ENCODE data around the gene ZNF14. TPM values are rescaled to one million over a fixed set of nuclear protein-coding genes. Genes with fewer than 3 reads are reported as not detected.

ZNF14 gene
- total RNA-seq: 2.1 and 3.6 TPM in 2 replicates

GRCh38 chr19:19732579-19733501, at the start of gene ZNF14:
ZNF14 (minus strand) TSS chr19:19733112; CDS start chr19:19732958, 154 bp downstream.

GRCh38 chr19:19668230-19669012, 64.5 kb downstream of the ZNF14 start, which contains the start of gene ZNF101:
ZNF101 (plus strand) TSS chr19:19668839; CDS start chr19:19668964, 125 bp downstream.

GRCh38 chr19:19663256-19664120, 69.4 kb downstream of the ZNF14 start, which contains the start of gene ATP13A1:
ATP13A1 (minus strand) TSS chr19:19663676; CDS start chr19:19663666, 10 bp downstream.

Other genes with a start within 250 kb of the ZNF14 start
- 0.69 and 1.9 TPM in 2 replicates for gene TSSK6, start 217.6 kb downstream of the ZNF14 start, total RNA-seq
- 50.6 and 103 TPM in 2 replicates for gene NDUFA13, start 216.9 kb downstream of the ZNF14 start, total RNA-seq
- gene YJEFN3, start 204.2 kb downstream of the ZNF14 start, total RNA-seq: 0.15 and 0.25 TPM in 2 replicates
- 0.31 and 0.64 TPM in 2 replicates for gene CILP2, start 194.8 kb downstream of the ZNF14 start, total RNA-seq
- gene PBX4, start 114.4 kb downstream of the ZNF14 start, total RNA-seq: not detected in 2 replicates
- 0.81 and 2.0 TPM in 2 replicates for gene LPAR2, start 104.9 kb downstream of the ZNF14 start, total RNA-seq
- gene GMIP, start 89.5 kb downstream of the ZNF14 start, total RNA-seq: 4.1 TPM in 2 replicates
- gene ATP13A1, start 69.4 kb downstream of the ZNF14 start, total RNA-seq: 82.7 and 319 TPM in 2 replicates
- gene ZNF101, start 64.3 kb downstream of the ZNF14 start, total RNA-seq: 2.6 and 4.2 TPM in 2 replicates
- 8.5 and 12.8 TPM in 2 replicates for gene ZNF506, start 88.6 kb upstream of the ZNF14 start, total RNA-seq
- gene ZNF253, start 132.8 kb upstream of the ZNF14 start, total RNA-seq: 3.4 and 7.3 TPM in 2 replicates
- gene ZNF93, start 167.8 kb upstream of the ZNF14 start, total RNA-seq: 2.9 and 3.1 TPM in 2 replicates